ENCODE measurements around the gene CUBN. TPM values are rescaled to one million over a fixed set of nuclear protein-coding genes. Genes with fewer than 3 reads are reported as not detected.

CUBN gene
- total and polyA plus RNA-seq, 2 of the 13 experiments (the other 11 are each of a cell fraction or from before 2014, with no cell fraction given), result 0.27 to 0.32 TPM

DNA sequence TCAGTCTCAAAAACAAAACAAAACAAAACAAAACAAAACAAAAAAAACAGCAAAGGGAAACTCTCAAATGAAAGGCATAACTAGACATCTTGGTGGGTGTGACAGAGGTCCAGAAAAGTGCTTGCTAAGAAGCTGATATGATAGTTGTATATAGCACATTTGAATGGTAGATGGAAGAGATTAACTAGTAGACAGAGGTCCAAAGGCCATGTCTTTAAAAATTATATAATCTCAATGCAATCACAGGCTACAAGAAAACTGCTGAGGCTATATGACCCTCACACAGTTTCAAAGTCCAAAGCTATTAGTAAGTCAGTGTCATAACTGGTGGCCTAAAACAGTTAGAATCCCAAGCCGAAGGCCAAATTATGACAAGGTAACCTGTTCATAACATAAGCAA lies 15.6 kb upstream of the CUBN start:
- BruUV-seq (replicated peaks), result no TSS peak
- peak; percentile 62 for ATAC-seq
- Histone ChIP-seq H3K27me3 (ENCODE audit: control insufficient read depth in 1 of 2, insufficient read depth in 2 of 2, low read length in 2 of 2) (no peaks in the 10 kb centered on the region), H3K79me2 (ENCODE audit: insufficient read depth, low read length) (no peaks in the 10 kb centered on the region), H3K27ac (ENCODE audit: extremely low read length, insufficient read depth, low read length) (no peak overlapping the region), H3K4me3 (replicated peaks in 1 of 3; ENCODE audit: insufficient read depth in 1 of 3, low read depth in 2 of 3, low read length in 3 of 3) (no peak overlapping the region), H3K9me3 (ENCODE audit: low read length) (no peaks in the 10 kb centered on the region), H4K20me1 (ENCODE audit: insufficient read depth, low read length) (no peaks in the 10 kb centered on the region), H3K4me2 (ENCODE audit: low read depth, low read length) (no peak overlapping the region; the same call in 1 of the 2 replicates), H3K4me1 (ENCODE audit: insufficient read depth, low read length) (peaks cover 24% of the 10 kb centered on the region), H2AFZ (ENCODE audit: low read length) (no peak overlapping the region), H3K36me3 (replicated peaks in 1 of 2; ENCODE audit: control insufficient read depth in 1 of 2, insufficient read depth in 2 of 2, low read length in 2 of 2) (no peaks in the 10 kb centered on the region), H3K9ac (ENCODE audit: insufficient read depth, low read depth, low read length) (no peak overlapping the region)
- no peak for FAIRE-seq
- ChIA-PET CTCF (ENCODE audit: low intra/inter-chr PET ratio, low total read pairs) (no interaction called here), POLR2A (no interaction called here)
- in situ Hi-C loops (cut with HindIII; ENCODE audit: extremely low pct_ligation_motif_present, low pct_unique_long_range_greater_than_20kb) (no loop called here), intact Hi-C loops (cut with micrococcal nuclease; ENCODE audit: unreplicated experiment) (no loop called here)
- 29% methylated on average over 1 of the region's 1 CpG for WGBS (ENCODE audit: low lambda C conversion rate)
- DNase-seq (ENCODE audit: low spot score), result peak; percentile 29
- TF ChIP-seq HMG20A (CRISPR knock-in tag; IDR thresholded peaks at IDR 0.05; ENCODE audit: borderline replicate concordance) (peak; percentile 53; the same call in 1 of the 2 replicates), GABPA (IDR thresholded peaks at IDR 0.05; ENCODE audit: low read depth, low read length) (no peak), GABPA (CRISPR knock-in tag; IDR thresholded peaks at IDR 0.05; ENCODE audit: low read depth) (no peak), ZNF274 (CRISPR knock-in tag; IDR thresholded peaks at IDR 0.05) (no peak), HNF4A (CRISPR knock-in tag; IDR thresholded peaks at IDR 0.05) (peak; percentile 80), NAIF1 (CRISPR knock-in tag; IDR thresholded peaks at IDR 0.05; ENCODE audit: borderline replicate concordance) (no peak), PCBP2 (optimal IDR thresholded peaks at IDR 0.05; ENCODE audit: low read depth, low read length, poor library complexity, severe bottlenecking) (no peak), MAFF (IDR thresholded peaks at IDR 0.05; ENCODE audit: low read depth, low read length) (peak; percentile 13; the same call in 1 of the 2 replicates), ZC3H13 (CRISPR knock-in tag; IDR thresholded peaks at IDR 0.05) (no peak), MAFK (conservative IDR thresholded peaks at IDR 0.05 in 1 of 2, IDR thresholded peaks at IDR 0.05 in 1 of 2; ENCODE audit: low read length in 2 of 2) (0 out of 4 replicates have a peak, but pooled peaks of 1 of the 2 experiments have one; percentile 0)
- TF ChIP-seq, protein P1, sequence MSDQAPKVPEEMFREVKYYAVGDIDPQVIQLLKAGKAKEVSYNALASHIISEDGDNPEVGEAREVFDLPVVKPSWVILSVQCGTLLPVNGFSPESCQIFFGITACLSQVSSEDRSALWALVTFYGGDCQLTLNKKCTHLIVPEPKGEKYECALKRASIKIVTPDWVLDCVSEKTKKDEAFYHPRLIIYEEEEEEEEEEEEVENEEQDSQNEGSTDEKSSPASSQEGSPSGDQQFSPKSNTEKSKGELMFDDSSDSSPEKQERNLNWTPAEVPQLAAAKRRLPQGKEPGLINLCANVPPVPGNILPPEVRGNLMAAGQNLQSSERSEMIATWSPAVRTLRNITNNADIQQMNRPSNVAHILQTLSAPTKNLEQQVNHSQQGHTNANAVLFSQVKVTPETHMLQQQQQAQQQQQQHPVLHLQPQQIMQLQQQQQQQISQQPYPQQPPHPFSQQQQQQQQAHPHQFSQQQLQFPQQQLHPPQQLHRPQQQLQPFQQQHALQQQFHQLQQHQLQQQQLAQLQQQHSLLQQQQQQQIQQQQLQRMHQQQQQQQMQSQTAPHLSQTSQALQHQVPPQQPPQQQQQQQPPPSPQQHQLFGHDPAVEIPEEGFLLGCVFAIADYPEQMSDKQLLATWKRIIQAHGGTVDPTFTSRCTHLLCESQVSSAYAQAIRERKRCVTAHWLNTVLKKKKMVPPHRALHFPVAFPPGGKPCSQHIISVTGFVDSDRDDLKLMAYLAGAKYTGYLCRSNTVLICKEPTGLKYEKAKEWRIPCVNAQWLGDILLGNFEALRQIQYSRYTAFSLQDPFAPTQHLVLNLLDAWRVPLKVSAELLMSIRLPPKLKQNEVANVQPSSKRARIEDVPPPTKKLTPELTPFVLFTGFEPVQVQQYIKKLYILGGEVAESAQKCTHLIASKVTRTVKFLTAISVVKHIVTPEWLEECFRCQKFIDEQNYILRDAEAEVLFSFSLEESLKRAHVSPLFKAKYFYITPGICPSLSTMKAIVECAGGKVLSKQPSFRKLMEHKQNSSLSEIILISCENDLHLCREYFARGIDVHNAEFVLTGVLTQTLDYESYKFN (CRISPR knock-in tag; conservative IDR thresholded peaks at IDR 0.05), result 0 out of 2 replicates have a peak, but pooled peaks have one; percentile 21
- TF ChIP-seq, protein P2, sequence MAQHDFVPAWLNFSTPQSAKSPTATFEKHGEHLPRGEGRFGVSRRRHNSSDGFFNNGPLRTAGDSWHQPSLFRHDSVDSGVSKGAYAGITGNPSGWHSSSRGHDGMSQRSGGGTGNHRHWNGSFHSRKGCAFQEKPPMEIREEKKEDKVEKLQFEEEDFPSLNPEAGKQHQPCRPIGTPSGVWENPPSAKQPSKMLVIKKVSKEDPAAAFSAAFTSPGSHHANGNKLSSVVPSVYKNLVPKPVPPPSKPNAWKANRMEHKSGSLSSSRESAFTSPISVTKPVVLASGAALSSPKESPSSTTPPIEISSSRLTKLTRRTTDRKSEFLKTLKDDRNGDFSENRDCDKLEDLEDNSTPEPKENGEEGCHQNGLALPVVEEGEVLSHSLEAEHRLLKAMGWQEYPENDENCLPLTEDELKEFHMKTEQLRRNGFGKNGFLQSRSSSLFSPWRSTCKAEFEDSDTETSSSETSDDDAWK (CRISPR knock-in tag; IDR thresholded peaks at IDR 0.05), result no peak
- TF ChIP-seq, protein P3, sequence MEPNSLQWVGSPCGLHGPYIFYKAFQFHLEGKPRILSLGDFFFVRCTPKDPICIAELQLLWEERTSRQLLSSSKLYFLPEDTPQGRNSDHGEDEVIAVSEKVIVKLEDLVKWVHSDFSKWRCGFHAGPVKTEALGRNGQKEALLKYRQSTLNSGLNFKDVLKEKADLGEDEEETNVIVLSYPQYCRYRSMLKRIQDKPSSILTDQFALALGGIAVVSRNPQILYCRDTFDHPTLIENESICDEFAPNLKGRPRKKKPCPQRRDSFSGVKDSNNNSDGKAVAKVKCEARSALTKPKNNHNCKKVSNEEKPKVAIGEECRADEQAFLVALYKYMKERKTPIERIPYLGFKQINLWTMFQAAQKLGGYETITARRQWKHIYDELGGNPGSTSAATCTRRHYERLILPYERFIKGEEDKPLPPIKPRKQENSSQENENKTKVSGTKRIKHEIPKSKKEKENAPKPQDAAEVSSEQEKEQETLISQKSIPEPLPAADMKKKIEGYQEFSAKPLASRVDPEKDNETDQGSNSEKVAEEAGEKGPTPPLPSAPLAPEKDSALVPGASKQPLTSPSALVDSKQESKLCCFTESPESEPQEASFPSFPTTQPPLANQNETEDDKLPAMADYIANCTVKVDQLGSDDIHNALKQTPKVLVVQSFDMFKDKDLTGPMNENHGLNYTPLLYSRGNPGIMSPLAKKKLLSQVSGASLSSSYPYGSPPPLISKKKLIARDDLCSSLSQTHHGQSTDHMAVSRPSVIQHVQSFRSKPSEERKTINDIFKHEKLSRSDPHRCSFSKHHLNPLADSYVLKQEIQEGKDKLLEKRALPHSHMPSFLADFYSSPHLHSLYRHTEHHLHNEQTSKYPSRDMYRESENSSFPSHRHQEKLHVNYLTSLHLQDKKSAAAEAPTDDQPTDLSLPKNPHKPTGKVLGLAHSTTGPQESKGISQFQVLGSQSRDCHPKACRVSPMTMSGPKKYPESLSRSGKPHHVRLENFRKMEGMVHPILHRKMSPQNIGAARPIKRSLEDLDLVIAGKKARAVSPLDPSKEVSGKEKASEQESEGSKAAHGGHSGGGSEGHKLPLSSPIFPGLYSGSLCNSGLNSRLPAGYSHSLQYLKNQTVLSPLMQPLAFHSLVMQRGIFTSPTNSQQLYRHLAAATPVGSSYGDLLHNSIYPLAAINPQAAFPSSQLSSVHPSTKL (CRISPR knock-in tag; IDR thresholded peaks at IDR 0.05), result peak; percentile 60
- TF ChIP-seq, protein P4, sequence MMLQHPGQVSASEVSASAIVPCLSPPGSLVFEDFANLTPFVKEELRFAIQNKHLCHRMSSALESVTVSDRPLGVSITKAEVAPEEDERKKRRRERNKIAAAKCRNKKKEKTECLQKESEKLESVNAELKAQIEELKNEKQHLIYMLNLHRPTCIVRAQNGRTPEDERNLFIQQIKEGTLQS (CRISPR knock-in tag; IDR thresholded peaks at IDR 0.05), result no peak
